Stimulated activated CD8-positive, alpha-beta memory T cell treated with anti-CD3 and anti-CD28 coated beads, Interleukin-12 subunit alpha, Interleukin-12 subunit beta, amount 100 ng/mL, for 24 hours (primary cell): ENCODE results near the gene CCDC183.
"Not testable (repeated sequence)": the region's sequence is repeated elsewhere in the genome, so short reads cannot be mapped to it uniquely, and the experiment has no call there.

Experiments
- DNase-seq: peaks from one replicate; pipeline ENCODE4 v3.0.0-alpha.2; 2020; ENCODE audit errors: extremely low read depth

CCDC183 gene

DNA sequence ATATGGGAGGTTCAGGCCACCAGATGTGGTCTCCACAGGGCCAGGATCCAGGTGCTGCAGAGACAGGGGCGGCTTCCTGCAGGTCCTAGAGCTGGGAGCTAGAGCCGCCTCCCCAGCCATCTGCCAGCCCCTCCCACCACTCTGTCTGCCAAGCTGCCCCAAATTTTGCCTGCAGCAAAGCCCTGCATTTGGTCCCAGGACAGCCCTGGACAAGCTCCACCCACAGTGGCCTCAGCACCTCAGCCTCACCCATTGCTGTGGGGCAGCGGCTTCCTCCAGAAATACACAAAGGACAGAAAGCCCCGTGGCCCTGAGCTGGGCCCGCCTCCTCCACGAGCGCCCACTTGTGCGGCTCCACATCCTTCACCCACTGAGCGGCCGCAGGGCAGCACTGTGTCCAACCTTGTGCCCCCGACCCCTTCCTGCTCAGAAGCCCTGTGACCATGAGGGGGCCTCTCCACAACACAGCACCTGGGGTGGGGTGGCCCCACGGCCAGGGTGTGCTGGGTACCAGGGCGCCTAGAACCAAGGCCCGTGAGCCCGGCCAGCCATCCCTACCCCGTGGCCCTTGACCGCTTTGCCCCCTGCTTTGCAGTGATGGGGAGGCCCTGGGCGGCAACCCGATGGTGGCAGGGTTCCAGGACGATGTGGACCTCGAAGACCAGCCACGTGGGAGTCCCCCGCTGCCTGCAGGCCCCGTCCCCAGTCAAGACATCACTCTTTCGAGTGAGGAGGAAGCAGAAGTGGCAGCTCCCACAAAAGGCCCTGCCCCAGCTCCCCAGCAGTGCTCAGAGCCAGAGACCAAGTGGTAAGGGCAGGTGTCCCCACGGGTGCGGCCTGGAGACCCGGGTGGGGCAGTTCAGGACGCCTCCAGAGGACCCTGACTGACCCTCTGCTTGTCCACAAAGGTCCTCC is 42.4 kb downstream of the CCDC183 start:
- DNase-seq: no peak

DNA sequence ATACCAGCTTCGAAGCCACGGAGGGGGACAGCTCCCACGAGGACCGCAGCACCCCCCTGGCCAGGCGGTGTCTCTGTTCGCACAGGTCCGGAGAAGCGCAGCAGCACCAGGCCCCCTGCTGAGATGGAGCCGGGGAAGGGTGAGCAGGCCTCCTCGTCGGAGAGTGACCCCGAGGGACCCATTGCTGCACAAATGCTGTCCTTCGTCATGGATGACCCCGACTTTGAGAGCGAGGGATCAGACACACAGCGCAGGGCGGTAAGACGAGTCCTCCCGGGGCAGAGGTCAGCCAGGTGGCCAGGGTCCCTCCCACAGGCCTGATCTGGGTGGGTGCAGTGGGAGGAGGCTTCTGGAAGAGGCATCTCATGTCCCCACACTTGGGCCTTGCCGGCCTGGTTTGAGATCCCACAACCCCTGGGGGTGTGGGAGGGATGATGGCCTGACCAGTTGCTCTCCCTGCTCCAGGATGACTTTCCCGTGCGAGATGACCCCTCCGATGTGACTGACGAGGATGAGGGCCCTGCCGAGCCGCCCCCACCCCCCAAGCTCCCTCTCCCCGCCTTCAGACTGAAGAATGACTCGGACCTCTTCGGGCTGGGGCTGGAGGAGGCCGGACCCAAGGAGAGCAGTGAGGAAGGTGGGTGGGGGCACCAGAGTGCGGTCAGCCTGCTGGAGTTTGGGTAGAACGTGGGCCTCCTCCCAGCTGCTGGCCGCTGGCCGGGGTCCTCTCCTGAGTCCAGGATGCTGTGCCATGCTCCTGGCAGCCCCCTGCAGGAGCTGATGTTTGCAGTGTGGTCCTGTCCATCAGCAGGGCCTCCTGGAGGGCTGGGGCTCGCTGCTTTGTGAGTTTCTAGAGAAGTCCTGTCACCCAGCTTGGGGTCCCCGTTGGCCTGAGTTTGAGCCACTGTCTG is 43.3 kb downstream of the CCDC183 start:
- DNase-seq: no peak

DNA sequence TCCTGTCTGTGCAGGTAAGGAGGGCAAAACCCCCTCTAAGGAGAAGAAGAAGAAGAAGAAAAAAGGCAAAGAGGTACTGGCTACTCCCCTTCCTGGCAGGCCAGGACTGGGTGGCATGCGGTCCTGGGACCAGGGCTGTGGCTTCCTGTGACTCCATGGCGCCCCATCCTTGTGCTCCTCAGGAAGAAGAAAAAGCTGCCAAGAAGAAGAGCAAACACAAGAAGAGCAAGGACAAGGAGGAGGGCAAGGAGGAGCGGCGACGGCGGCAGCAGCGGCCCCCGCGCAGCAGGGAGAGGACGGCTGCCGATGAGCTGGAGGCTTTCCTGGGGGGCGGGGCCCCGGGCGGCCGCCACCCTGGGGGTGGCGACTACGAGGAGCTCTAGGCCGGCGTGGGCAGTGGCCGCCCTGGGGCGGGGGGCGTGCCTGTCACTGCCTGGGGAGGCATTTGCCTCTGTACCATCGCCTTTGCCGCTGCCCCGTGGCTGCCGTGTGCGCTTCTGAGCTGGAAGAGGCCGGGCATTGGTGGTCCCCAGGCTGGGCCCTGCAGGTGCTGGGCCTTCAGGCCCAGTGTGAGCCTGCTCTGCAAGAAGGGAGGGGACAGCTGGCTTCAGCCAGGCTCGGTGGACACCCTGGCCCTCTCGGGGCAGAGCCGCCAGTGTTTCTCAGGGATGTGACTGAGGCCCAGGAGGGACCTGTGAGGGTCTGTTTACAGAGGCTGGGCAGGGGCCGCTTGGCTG is 44.2 kb downstream of the CCDC183 start:
- DNase-seq: no peak

DNA sequence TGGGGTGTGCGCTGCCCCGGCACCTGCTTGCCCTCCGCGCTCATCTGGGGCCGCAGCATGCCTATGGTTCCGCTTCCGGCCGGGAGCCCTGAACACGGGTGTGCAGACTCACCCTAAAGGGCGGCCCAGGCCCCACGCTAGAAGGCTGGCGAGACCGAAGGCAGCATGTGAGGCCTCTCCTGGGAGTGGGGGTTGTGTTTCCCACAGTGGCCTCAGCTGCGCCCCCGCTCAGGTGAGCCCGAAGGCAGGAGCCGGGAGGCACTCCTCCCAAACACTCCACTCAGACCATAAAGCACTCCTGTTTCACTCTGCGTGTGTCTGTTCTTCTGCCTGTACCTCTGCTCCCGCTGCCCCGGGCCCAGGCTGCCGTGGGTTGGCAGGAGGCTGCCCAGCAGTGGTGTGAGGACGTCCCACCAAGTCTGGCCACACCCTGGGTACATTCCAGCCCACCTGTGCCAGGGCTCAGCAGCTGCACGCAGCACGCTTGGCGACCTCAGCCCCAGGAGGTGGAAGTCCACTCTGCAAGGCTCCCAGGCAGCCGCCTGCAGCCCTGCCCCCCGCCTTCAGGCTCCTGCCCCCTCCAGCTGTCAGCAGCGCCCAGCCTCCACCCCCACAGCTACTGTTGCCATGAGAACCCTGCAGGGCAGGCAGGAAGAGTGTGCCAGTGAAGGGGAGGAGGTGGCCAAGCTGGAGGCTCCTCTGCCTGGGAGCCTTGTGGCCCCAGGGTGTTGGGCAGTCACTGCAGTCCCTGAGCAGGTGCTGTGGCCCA is 44.9 kb downstream of the CCDC183 start:
- DNase-seq: no peak

DNA sequence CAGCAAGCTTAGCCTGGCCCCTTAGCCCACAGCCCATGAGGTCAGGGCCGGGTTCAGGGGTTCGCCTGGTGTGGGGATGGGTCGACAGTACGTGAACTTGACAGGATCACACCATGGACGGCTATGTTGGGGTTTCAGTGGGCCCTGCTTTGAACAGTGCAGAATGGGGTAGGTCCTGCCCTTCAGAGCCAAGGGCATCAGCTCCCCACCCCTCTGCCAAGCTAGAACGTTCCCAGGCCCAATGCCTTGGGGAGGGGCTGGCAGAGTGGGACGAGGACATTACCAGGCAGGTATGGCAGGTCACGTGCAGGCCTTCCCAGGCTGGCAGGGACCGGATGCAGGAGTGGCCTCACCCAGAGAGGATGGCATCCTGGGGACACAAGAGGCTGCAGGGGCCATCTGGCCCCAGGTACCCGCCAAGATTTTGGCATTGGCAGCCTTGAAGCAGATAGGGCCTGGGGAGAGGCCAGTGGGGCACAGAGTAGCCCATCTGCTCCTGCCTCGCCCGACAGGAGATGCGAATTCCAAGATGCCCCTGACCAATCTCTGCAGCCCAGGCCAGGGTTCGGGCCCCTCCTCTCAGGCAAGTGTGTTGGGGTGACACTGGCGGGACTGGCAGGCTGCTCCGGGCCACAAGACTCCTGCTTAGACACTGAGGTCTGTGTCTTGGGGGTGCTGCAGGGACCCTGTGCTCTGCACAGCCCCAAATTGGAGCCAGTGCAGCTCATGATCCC is 45.7 kb downstream of the CCDC183 start:
- DNase-seq: not testable (repeated sequence)

DNA sequence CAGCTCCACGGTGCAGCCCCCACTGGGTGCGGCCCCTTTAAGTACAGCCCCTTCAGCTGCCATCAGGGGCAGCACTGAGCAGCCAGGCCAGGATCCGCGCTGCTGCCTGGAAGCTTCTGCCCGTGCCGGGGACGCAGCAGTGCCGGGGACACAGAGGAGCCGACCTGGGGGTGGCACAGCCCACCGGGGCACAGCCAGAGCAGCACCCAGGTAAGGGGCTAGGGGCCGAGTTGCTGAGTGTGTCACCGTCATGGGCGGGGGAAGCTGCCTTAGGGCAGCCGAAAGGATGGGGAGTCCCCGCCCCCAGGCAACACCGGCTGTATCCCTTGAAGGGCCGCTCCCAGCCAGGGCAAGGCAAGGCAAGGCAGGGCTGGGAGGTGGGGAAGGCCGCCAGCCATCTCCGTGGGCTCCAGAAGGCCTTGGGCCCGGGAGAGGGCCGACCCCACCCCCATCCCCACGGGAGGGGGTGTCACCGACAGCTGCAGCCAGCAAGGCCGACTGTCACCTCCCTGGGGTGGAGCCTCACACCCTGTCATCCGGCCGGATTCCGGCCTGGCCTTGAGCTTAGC is 46.3 kb downstream of the CCDC183 start, which contains the start of gene AJM1:
TSS of gene AJM1 (plus strand) at position 99 of the 569 bp plus-strand sequence. CDS start 1,937 bp downstream, outside the sequence.
- DNase-seq: peak; percentile 44

DNA sequence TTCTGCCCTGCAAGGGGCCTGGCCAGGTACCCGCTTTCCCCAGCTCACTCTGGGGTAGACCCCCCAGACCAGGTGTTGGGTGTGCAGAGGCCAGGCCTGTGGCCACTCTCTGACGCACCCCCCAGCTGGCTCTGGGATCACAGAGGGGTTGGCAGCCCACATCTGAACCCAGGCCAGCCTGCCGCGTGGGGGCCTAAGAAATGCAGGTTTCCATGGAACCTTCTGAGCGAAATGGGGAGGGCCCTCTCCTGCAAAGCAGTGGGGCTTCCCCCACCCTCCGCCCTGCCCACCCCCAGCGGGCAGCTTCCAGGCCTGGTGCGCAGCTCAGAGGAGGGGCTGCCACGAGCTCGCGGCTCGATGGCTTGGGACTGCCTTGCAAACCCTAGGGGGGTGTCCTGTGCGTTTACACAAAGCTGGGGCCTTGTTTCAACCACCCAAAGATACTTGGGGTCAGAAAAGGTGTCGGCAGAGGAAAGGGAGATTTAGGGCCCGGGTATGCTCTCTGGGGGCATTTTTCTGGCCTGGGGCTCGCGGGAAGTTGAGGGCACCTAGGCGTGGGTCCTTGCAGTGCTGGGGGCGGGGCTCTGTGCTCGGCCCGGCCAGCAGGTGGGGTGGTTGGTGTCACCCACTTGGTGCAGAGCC is 47.1 kb downstream of the CCDC183 start:
- not testable (repeated sequence) for DNase-seq

DNA sequence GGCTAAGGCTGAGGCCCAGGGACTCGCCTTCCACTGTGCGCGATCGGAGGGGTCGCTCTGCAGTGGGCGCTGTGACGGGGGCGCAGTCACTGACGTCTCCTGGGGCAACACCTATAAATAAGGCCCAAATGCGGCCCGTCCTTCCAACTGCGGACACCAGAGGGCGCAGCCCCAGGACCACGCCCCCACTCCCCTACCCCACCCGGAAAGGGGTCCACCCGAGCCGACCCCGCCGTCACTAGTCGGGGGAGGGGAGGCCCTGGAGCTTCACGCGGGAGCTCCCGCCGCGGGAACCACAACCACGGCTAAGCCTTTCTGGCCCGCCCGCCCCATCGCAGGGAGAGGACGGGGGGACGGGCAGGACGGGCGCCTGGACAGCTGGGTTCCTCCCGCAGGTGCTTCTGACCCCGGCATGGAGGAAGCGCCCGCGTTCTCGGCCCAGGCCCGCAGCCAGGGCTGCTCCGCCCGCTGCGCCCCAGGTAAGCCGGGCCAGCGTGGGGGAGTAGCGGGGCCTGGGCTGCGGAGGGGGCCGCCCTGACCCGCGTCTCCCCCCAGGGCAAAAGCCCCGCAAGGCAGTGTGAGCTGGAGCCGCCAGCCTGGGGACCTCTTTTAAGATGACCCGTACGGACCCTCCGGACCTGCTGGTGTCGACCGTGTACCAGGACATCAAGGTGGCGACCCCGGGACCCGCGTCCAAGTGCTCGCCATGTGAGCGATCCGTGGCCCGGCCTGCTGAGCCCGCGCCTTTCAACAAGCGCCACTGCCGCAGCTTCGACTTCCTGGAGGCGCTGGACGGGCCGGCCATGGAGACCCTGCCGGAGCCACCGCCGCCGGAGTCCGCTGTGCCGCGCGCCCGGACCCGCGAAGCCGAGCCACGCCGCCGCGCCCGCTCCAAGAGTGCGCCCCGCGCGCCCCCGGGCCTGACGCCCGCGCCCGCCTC is 47.9 kb downstream of the CCDC183 start:
- not testable (repeated sequence) for DNase-seq

DNA sequence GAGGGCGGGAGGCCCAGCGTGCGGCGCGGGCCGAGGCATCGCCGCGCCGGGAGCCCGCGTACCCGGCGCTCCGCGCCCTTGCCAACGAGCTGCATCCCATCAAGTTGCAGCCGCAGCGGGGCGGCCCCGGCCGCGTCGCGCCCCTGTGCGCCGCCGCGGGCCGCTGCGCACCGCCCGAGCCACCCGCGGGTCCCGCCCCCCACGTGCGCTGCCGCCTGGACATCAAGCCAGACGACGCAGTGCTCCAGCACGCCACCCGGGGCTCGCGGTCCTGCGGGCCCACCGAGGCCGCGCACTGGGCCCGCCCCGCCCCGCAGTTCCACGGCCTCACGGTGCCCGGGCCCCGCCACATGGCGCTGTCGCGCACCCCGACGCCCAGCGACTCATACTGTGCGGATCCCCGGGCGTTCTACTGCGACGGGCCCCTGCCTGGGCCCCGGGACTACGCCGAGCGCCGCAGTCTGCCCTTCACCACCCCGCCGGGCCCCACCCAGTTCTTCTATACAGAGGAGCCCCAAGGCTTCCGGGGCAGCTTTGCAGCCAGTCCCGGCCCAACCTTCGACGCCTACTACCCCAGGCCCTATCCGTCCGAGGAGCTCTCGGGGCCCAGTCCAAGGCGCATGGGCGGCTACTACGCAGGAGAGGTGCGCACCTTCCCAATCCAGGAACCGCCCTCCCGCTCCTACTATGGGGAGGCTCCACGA is 48.8 kb downstream of the CCDC183 start:
- DNase-seq: no peak

DNA sequence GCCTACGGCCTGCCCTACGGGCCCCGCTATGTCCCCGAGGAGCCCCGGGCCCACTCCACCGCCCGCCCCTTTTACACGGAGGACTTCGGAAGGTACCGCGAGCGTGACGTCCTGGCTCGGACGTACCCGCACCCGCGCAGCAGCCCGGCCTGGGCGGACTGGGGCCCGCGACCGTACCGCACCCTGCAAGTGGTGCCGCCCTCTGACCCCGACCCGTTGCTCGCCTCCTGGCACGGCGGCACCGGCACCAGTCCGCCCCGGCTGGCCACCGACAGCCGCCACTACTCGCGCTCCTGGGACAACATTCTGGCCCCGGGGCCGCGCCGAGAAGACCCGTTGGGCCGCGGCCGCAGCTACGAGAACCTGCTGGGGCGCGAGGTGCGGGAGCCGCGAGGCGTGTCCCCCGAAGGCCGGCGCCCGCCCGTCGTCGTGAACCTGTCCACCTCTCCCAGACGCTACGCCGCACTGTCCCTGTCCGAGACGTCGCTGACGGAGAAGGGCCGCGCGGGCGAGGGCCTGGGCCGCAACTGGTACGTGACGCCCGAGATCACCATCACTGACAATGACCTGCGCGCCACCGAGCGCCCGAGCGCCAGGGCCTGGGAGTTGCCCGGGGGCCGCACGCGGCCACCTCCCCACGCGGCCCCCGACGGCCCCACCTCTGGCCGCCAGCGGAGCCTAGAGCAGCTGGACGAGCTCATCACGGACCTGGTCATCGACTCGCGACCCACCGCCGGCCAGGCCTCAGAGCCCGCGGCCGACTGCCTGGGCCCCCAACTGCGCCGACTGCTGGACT is 49.5 kb downstream of the CCDC183 start:
- no peak for DNase-seq

DNA sequence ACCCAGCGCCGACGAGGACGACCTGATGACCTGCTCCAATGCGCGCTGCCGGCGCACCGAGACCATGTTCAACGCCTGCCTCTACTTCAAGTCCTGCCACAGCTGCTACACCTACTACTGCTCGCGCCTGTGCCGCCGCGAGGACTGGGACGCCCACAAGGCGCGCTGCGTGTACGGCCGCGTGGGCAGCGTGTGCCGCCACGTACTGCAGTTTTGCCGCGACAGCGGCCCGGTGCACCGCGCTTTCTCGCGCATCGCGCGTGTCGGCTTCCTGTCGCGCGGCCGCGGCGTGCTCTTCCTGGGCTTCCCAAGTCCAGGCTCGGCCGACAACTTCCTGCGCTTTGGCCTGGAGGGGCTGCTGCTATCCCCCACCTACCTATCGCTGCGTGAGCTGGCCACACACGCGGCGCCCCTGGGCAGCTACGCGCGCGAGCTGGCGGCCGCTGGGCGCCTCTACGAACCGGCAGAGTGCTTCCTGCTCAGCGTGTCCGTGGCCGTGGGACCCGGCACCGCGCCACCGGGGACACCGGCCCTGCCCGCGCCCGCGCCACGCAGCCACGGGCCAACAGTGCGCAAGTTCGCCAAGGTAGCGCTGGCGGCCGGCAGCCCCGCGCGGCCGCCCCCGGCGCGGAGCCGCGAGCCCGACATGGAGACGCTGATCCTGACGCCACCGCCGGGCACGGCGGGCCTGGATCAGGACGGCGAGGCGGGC is 50.4 kb downstream of the CCDC183 start:
- DNase-seq: no peak

DNA sequence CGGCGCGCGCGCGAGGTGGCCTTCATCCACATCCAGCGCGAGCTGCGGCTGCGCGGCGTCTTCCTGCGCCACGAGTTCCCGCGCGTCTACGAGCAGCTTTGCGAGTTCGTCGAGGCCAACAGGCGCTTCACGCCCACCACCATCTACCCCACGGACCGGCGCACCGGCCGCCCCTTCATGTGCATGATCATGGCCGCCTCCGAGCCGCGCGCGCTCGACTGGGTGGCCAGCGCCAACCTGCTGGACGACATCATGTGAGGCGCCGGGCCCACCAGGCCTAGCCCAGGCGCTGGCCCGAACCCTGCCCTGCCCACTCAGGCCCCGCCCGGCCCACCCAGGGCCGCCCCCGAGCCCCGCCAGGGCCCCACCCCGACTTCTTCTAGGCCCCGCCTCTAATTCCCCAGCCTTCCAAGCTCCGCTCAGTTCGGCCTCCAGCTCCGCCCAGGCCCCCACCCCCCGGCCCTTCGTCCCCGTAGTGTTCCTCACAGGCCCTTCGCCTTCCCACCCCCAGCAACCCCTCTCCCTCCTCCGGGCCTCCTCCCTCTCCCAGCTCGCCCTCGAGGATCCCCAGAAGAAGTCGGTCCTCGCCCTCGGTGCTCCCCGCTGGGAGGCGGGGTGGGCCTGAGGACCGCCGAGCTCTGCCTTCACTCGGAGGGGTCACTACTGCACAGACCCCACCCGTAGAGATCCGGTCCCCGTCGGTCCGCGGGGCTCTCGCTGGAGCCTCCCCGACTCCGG is 51.1 kb downstream of the CCDC183 start:
- DNase-seq: no peak

DNA sequence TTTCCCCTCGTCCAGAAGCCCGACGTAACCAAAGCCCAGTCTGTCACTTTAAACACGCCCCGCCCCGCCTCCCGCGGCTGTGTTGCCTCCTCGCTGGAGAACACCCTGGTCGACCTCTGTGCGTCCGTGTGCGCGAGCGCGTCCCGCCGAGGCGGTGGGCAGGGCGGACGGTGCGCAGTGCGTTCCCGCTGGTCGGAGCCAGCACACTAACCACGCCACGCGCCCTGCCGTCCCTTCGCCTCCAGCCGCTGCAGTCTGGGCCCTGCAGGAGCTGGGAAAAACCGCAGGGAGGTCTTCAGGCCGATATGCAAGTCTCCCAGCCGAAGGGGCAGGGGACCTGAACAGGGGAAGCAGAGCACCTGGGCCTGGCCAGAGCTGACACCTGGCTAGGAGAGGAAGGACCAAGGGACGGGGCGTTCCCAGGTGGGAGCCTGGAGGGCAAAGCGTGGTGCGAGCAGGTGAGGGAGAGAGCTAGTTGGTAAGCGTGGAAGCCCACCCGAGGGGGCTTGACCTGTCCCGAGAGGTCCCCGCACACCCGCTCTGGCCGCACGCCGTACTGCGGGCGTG is 51.8 kb downstream of the CCDC183 start:
- peak; percentile 59 for DNase-seq

DNA sequence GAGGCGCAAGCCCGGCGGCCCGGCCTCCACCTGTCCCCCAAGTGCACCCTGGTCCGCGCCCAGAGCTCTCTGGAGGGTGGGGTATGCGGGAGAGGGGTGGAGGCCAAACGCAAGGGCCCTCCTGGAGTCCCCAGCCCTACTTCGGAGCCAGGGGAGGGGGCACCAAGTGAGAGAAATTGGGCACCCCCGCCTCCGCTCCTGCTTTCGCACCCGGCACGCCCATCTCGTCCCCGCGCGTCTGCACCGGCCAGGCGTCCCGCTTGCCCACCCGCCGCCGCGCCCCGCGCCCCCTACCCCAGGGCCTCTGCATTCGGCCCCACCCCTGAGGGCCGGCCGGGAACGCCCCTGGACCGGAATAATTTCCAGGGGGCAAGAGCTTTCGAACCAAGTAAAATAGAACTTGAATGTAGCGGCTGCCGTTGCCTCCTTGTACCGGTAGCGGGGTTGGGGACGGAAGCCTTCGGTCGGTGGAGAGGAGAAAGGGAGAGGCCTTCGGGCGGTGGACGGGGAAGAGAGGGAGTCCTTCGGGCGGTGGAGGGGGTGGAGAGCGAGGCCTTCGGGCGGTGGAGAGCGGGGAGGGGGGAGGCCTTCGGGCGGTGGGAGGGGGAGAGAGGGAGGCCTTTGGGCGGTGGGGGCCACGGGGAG is 52.4 kb downstream of the CCDC183 start:
- DNase-seq: no peak
